VCaP (cell line): ENCODE results near the gene UGT1A3.

Source experiments
- H3K27ac ChIP-seq: fragments of 450-650 bp; 2 replicates; pipeline ENCODE4 v1.5.1; 2017
- TF ChIP-seq, protein P1 (sequence below): fragments of 450-650 bp; conservative IDR thresholded peaks from 2 replicates; pipeline ENCODE4 v1.5.1; 2017; ENCODE audit warnings: mild to moderate bottlenecking, moderate library complexity

UGT1A3 gene

DNA sequence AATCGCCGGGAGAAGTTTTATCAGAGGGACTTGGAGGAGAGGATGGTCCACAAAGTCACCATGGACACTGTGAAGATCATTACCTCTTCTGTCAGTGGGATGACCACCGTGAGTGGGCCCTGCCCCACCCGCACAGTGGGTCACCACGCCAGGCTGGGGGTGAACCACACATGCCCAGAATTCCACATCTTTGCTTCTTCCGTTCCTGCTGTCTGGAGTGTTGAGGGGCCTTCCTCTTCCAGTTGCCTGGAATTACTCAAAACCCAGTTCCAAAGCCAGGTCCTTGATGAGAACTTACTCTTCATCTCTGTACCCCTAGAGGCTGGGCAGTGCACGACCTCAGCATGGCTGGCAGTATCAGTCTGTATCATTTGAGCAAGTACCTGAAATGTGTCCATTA lies 71.4 kb downstream of the UGT1A3 start:
- TF ChIP-seq, protein P1, sequence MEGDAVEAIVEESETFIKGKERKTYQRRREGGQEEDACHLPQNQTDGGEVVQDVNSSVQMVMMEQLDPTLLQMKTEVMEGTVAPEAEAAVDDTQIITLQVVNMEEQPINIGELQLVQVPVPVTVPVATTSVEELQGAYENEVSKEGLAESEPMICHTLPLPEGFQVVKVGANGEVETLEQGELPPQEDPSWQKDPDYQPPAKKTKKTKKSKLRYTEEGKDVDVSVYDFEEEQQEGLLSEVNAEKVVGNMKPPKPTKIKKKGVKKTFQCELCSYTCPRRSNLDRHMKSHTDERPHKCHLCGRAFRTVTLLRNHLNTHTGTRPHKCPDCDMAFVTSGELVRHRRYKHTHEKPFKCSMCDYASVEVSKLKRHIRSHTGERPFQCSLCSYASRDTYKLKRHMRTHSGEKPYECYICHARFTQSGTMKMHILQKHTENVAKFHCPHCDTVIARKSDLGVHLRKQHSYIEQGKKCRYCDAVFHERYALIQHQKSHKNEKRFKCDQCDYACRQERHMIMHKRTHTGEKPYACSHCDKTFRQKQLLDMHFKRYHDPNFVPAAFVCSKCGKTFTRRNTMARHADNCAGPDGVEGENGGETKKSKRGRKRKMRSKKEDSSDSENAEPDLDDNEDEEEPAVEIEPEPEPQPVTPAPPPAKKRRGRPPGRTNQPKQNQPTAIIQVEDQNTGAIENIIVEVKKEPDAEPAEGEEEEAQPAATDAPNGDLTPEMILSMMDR: no peak
- no peak overlapping the region for H3K27ac ChIP-seq

DNA sequence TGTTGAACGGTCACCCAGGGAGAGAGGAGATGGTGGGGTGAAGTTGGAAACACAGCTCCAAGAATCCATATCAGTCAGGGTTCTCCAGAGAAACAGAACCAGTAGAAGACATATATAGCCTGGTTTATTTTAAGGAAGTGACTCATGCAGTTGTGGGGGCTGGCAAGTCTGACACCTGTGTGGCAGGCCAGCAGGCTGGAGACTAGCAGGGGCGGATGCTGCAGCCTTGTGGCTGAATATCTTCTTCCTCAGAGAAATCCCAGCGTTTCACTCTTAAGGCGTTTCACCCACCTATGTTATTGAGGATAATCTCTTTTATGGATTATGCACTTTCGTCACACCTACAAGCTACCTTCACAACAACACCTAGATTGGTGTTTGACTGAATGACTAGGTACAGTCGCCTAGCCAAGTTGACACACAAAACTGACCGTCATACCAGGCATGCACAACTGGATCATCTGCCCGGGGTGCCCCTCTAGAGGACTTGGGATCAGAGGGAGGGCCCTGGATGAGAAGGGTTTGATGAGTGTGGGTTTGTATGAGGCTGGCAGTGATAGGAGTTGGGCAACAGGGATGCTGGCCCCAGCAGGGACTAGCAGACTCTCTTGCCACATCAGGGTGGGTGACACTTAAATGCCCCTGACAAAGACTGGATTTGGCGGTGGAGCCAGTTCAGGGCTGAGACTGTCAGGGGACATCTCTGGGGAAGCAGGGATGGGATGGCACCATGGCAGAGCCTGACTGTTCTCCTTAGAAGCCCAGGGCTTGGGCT lies 72.7 kb downstream of the UGT1A3 start:
- TF ChIP-seq, protein P1: no peak
- no peak overlapping the region for H3K27ac ChIP-seq

DNA sequence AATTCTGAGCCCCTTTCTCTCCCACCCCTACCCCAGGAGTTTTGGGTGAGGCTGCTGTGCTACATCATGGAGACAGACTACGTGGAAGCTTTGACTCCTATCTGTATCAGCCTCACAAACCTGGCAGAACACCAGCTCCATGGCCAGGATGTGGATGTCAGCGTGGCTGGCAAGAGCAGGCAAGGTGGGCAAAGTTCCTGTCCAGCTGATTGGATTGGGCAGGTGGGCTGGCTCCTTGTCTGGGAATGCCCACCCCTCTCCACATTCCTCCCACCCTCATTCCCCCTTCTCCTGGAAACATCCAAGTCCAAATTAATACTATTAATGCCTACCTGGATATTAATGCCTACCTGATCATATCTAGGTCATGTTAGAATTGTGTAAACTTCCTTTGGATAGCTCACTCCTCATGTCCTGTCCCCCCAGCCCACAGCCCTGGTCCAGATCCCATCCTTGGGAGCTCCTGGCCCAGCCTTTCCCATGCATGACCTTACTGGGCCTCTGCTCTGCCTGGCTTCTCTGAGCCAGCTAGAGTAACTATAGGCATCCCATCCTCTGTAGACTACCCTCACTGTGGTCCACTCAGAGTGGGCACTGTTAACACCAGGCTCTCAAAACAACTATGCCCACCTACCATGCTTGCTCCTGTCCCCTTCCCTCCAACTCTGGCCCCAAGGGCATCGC lies 73.4 kb downstream of the UGT1A3 start:
- TF ChIP-seq, protein P1: no peak
- H3K27ac ChIP-seq: no peak overlapping the region

DNA sequence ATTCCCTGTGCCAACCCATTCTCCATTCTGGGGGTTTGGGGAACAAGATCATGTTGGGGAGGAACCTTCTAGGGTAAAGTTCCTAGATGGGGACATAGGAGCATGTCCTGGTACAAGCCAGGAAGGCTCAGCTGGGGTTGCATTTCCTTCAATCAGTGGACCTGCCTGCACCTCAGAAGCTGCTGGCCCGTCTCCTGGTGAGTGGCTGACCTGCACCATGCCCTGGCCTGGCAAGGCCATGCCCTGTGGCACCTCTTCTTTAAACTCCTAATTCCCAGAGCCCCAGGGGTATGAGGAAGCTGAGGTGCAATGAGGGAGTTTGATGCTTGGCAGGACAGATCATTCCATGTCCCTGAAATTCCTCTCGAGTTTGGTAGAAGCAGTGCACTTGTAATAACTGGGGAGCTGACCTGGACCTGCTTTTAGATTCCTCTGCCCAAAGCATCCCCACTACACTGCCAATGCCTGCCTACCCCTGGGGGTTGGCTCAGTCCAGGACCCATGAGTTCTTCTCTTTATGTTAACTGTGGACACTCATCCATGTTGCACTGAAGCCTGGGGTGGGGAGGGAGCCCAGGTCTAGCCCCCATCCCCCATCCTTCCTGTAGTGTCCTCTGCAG lies 74.6 kb downstream of the UGT1A3 start:
- H3K27ac ChIP-seq: no peak overlapping the region
- TF ChIP-seq, protein P1: no peak

DNA sequence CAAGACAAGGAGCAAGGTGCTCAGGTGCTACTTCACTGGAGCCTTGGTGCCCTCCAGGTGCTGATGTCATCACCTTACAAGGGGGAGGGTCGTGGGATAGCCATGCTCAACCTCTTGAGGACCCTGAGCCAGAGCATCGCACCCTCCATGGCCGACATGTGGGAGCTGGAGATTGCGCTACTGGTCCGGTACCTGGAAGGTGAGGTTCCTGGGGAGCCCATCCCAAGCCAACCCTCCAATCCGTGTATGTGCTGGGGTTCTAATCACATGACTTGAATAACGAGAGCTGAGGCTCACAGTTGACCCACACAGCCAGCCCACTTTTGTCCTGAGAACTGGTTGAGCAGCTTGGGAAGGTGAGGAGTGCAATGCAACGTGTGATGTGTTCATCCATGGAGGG lies 75.2 kb downstream of the UGT1A3 start:
- no peak overlapping the region for H3K27ac ChIP-seq
- TF ChIP-seq, protein P1: no peak

DNA sequence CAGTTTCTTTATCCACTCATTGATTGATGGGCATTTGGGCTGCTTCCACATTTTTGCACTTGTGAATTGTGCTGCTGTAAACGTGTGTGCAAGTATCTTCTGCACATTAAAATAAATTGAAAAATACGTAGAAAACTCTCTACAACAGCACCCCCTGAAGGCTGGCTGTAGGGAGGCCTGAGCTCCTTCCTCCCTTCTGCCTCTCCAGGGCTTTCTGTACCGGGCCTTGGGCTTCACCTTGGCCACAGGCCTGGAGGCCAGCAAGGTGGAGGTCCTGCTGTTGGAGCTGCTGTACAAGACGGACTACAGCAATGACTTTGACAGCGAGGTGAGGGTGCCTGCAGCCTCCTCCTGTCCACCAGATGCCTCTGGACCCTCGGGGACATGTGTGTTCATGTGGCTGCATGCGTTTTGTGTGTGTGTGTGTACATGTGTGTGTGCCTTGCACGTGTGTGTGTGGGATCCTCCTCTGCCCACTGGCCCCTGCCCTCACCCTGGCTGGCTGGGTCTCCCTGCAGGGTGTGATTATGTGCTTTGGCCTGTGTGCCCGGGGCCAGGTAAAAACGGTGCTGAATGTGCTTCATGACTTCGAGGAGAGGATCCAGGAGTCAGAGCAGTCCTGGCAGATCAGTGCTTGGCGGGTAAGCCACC lies 78.5 kb downstream of the UGT1A3 start:
- TF ChIP-seq, protein P1: no peak

More for the DNA sequence above, 78.5 kb downstream of the UGT1A3 start:
- no peak overlapping the region for H3K27ac ChIP-seq
